ENCODE data around the gene PAK6.

Gene PAK6

DNA sequence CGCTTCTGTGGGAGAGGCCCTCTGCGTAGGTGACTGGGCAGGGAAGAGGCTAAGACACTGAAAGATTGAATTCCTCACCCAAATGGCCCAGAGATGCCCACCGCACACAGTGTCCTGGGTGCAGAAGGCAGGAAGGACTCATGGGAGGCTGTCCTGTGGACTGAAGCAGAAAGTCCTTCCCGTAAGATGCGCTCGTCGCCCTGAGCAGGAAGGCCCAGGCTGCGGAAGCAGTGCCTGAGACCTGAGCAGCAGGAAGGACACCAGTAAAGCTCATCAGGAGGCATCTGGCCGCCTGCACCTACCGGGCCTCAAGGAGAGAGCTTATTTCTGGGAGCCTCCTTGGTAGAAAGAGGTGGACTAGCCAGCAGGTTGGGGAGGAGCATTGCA, 3.3 kb downstream of the PAK6 start:
- DNase-seq, result no peak

DNA sequence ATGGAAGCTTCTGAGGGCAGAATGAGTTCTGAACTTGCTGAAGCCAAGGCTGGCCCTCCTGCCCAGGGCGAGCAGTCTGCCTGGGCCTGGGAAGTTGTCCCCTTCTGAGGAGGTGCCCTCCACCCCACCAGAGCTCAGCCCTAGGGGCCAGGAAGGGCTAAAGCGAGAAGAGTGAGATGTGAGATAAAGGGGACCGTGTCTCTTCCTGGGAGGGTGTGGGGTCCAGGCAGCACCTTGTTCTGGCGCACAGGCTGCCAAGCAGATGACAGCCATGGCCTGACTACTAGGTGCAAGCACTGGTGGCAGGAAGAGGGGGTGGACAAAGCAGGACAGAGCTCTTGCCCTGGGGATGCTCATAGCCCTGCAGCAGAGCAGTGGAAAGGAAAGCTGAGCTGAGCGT, 3.7 kb downstream of the PAK6 start:
- no peak for DNase-seq

DNA sequence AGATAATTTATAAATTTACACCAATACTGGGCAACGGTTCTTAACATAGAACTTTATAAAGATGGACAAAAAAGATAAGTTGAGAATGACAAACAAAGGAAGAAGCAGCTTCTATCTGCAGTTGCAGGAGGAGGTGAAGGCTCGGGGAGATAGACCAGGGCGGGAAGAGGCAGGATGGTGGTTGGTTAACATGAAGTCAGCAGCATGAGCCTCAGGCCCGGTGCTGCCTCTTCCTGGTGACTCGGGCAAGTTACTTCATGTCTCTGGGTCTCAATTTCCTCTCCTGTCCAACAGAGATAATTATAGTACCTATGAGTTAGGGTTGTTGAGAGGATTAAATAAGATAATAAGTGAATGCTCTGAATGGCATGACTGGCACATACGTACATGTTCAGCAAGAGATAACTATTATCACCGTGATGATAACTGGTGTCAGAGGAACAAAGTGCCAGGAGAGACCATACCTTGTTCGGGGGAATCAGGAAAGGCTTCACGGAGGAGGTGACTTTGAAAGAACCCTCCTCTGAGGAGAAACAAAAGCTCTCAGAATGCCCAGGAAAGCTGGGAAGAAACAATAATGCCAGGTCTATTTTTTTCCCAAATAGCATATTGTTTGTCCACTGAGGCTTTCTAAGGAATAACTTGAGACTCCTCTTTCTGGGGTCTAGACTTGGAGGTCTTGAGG, 4.4 kb downstream of the PAK6 start:
- DNase-seq, result no peak

DNA sequence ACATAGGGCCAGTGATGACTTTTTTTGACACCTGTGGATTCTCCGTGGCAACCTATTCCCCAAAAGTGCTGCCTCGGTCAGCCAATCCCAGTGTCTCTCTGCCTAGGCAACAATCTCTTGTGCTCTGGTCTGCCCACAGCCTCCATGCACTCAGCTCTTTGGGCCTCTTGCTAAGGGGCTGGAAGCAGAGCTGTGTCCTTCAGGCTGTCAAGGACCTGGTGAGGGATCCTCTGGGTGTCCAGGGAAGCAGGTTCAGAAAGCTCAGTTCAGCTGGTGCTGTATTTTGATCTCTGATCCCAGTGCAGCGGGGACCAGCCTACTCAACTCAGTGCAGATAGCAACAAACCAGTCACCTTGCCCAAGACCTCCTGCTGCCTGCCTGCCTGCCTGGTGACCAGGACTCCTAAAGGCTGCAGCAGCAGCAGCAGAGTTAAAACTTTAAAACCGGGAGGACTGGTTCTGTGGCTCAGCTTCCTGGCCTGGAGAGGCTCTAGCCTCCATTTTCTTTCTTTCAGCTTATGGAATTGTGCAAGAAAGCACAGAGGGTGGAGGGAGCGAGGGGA, 6.2 kb downstream of the PAK6 start:
- peak; percentile 89 for DNase-seq

DNA sequence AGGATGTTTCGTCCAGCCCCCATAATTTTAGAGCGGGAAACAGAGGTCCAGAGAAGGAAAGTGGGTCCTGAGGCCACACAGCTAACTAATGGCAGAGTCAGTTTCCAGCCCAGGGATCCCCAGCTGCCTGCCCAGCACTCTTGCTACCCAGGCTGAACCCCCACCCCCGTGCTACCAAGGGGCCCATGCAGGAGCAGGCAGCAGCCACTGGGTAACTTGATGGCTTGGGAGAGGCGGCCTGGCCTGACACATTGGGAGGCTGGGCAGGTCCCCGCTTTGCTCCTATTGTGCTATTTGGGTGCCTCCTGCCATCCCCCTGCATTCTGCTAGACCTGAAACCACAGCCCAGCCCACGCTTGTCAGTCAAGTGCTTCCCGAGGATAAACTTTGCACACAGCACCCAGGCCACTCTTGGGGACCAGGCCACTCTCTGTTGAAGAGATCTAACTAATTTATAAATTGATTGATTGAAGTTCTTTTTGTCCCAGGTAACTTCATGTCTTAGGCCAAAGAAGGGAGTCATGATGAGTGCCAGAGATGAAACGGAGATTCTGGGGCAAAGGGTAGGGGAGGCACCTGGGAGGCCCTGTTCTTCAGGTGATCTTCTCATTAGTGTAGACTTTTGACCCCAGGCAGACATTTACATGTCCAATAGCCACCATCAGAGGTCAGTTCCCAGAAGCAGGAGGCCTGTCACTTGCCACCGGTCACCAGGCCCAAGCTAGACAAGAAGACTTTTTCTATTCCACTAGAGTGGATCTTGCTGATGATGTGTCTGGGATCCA, 7.0 kb downstream of the PAK6 start:
- peak; percentile 51 for DNase-seq

DNA sequence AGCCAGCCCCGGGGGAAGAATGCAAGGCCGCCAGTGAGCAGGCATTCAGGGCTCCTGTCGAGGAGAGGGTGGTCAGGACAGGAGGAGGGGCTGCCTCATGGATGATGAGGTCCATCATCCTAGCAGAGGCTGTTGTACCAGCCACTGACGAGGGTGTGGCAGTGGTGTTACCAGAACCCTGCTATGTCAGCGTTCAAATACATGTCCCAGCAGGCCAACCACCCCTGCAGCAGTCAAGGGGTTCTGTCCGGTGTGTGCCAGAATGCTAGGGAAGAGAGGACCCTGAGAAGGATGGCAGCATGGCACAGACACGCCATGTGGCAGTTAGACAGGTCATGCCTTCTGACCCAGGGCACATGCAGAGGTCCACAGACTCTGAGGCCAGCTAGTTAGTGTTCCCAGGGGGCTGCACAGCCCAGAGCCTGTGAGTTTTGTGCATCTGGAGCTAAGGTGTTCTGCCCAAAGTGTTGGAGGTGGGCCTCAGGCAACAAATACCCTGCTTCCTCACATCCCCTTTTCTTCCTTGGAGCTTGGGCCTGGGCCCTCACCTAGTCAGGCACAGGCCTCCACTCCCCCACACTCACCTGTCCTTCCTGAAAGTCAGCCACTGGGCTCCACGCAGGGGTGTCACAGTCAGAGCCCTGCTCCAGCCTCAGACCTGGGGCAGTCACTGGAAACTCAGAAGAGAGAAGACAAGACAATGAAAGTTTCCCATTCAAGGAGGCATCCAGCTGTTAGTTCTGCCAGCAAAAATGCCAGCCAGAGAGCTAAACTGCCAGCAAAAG, 7.8 kb downstream of the PAK6 start:
- peak; percentile 43 for DNase-seq

DNA sequence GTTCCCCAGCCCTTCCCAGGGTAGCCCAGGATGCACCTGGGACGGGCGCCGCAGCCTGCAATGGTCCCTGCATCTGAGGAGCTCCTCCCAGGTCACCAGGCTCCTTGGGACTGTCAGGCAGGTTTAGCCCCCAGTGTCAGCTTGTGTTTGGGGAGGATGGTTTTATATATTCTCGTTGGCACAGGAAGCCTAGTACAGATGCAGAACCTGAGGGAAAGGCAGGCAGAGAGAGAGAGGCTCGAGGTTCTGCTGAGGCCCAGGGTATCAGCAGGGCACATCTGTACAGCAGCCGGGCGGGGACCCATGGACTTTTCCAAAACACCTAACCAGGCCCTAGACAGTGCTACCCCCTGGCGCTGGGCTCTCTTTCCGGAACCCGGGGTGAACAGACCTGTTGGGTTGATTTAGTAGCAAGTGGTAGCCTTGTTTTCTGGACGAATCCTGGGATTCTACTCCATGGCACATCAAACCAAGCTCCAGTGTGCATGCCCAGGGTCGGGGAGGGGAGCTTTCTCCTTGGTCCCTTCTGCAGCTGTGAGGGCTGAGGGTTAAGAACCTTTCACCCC, 8.6 kb downstream of the PAK6 start:
- DNase-seq, result no peak

DNA sequence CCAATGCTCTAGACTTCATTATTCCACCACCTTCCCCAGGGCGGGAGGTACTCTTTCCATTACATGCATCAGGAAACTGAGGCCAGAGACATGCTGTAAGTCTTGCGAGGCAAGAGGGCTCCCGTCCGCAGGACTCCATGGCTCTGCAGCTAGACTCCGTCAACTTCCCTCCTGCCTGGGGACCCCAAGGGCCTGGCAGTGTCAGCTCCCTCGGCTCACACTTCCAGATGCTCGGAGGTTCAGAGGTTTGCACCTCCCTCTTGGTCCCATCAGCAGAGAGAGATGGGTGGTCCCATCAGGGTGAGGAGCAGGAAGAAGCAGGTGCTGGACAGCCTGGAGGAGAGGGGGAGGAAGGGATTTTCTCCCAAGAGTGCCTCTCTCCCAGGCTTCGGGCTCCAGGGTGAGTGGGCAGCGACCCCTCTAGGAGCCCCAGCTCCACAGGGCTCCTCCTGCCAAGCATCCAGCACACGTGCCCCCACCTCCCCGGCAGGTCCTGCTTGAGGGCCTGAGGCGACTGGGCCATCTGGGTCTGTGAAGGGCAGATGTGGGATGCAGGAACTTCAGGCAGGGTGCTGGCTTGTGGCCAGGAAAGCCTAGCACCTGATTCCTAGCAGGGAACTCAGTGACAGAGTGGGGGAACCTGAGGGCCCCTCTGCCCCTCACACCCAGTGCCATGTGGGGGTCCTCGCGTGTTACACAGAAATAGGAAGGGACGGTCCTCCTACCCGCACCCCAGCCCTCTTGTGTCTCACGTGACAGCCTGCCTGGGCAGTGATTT, 9.3 kb downstream of the PAK6 start:
- DNase-seq, result no peak

DNA sequence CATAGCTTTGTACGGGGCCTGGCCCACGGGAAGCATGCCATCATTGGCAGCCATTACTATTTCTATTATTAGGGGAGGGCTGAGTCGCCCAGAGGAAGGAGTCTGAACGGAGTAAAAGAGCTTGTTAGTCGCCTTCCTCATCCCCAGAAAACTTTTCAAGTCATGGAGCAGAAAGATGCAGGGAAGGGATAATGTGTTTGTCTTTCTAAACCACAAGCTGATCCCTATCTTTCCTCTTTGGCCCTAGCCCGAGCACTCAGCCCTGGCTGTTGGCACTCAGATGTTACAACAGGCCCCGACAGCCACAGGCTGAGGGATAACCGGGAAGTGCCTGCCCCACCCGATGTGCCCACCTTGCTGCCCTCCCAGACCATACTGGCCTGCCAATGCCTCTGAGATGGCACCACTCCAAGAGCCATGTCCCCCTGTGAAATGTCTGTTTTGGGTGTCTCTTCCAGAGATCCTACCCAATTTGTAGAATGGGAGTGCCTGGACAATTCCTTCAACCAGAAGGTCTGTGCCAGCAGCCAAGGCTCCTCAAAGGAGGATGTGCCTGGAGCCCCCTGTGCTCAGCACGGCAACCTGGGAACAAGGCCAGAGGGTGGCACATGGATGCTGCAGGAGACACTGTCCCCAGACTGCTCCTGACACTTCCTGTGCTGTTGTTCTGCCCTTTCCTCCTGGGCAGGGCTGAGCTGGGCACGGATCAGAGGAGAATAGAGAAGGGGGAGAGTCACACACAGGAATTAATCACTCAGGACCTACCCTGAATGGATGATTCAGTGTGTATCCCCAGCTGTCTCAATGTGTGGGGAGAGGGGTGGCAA, 10.8 kb downstream of the PAK6 start:
- DNase-seq, result peak; percentile 81

DNA sequence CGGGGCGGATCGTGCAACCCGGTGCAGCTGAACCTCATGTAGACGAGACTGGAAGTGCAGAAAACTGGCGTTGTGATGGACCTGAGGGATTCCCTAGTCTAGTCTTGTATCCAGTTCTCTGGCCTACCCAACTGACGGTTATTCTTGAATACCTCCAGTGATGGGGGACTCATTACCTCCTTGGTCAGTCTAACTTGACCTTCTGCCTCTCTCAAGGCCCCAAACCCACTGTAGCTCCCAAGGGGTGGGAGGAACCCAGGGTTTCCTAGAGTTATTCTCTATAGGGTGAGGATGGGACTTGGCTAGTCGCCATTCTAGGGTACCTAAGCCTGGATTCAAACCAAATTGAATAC, 11.4 kb downstream of the PAK6 start:
- no peak for DNase-seq

DNA sequence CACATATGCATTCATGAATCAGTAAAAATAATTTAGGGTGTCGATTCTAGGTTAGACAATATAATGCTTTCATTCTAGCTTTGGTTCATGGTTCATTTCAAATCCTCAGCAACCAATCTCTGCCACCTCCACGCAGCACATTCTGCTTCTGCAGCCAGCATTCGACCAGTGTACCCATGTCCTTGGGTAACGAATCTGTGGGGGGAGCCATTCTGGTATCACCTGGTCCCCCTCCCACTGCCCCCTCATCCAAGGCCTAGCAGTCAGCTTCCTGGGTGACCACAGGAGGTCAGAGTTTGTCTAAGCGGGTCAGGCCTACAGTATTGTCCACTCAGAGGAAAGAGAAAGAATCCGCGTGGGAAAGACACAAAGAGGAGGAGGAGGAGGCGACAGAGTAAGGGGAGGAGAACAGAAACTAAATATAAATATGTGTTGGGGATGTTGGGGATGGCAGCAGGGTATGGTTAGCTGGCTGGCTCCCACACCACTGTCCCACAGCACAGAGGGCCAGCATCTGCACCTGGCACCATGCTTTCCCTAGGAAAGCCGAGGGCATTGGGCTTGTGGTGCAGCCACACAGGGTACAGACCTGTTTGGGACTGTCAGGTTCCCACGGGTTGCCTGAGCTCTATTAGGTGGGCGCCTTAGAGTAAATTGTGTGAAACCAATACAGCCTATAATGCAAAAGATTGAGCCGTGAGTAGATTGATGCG, 12.1 kb downstream of the PAK6 start:
- no peak for DNase-seq

DNA sequence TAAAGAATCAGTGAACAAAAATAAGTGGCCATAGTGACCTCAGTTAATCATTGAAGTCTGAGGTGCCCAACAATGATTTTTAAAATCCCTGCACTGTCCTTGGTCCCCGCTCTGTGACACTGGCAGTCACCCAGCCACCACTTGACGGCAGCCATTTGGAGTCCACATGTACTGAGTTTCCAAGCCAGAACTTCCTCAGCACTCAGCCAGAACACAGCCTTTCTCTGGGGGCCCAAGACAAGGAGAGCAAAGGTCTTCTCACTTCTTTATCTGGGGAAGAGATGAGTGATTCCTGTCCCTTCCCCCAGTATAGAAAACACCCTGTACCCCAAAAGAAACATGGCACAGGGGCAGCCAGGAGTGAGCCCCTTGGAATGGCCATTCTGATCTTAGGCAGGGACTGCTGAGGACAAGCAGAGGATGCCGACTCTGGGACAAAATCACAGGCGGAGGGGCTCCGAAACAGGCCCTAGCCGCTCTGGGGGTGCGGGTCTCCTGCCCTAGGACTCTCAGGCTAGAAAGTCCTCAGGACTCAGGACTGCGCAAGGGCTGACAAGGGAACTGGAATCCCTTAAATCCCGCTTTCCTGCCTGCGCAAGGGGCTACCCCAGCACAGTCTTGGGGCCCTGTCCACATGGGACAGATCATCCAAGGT, 12.8 kb downstream of the PAK6 start:
- no peak for DNase-seq

DNA sequence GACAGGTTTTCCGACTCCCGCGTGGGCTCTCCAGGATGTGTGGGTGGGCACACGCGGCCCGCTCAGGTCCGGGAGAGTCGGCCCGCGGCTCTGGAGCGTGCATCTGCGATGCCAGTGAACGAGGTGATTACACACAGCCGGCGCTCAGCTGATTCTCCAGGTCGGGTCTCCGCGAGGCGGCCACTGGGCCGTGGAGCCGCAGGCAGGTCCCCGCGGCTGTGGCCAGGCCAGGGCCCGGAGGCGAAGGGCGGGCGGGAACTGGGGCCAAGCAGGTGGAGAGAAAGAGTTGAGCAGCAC, 13.2 kb downstream of the PAK6 start:
- no peak for DNase-seq

DNA sequence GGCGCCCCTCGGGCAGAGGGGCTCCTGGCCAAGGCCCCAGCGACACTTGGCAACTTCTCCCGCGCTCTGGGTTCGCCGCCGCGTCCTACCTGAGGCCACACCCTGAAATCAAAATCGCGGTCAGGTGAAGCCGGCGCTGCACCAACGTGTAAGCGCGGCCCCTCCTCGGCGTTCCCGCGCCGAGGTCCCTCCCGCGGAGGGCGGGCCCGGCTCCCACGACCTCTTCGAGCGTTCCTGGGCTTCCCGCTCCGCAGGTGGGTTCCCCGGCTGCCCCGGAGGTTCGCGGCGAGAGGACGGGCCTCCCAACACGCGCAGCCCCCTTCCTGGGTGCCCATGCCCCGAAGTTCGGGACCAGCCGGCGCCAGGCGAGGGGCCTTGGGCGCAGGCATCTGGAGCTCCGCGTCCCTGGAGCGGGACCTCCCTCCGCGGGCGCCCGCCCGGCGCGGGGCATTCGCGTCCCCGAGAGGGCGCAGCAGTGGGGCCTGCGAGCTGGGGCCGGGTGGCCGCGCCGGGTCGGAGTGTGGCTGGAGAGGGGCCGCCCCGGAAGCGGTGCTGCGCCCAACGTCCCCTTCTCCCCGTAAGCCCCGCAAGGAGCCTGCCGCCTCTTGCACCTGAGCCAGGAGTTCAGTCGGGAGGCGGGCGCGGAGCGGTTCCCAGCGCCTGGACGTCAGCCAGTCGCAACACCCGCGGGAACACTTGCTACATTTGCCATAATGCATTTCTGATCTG, 13.7 kb downstream of the PAK6 start:
- no peak for DNase-seq

DNA sequence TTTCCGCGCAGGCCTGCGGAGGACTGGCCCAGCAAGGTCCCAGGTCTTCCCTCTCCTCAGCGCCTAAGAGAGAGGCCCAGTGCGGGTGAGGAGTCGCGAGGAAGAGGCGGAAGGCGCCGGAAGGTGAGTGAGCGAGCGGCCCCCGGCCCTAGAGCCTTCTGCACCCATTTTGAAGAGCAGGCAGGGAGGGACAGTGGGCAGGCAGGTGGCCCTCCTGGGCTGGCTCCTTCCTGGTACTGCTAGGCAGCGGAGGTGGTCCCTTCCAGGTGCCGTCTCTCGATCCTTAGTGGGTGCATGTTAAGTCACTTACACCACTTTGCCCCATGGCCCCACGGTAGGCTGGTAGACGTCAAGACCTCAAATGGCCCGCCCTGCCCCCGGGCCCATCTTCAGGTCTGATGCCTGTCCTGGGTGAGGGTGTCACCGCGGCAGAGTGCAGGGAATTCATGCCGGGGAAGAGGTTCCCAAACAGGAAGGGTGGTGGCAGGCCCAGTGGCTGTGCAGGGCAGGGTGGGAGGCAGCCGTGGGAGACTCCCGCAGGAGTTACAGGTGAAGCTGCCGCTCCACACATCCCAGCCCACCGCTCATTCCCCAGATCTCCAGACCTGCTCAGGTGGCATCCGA, 14.4 kb downstream of the PAK6 start:
- no peak for DNase-seq

DNA sequence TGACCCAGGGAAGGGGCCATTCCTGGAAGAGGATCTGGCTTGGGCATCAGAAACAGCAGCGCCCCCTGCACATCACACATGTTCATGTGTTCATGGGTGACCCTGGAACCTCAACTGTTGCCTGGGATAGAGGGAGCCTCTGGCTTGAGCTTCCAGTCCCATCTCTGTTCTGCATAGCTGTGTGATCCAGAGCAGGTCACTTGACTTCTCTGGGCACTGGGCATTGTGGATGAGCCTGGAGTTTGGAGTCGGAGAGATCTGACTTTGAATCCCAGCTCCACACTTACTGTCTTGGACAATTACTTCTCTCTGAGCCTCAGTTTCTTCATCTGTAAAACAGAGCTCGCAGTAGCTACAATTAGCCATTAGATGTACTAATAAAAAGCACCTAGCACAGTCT, 15.6 kb downstream of the PAK6 start:
- no peak for DNase-seq

DNA sequence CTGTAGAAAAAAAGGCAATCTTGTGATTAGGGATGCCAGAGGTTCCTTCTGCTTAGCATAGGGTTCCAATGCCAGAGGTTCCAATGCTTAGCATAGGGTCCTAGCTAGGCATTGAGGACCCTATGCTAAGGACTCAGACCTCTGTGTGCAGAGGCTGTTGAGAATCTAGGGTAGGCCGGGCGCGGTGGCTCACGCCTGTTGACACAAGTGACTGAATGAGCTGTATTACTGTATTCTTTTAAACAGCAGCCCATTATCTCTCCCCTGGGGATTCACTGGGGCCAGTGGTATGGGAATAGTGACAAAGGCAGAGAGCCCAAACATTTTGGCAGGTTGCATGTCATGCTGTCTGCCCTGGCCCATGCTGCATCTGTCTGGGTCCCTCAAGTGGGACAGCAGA, 16.2 kb downstream of the PAK6 start:
- DNase-seq, result no peak

DNA sequence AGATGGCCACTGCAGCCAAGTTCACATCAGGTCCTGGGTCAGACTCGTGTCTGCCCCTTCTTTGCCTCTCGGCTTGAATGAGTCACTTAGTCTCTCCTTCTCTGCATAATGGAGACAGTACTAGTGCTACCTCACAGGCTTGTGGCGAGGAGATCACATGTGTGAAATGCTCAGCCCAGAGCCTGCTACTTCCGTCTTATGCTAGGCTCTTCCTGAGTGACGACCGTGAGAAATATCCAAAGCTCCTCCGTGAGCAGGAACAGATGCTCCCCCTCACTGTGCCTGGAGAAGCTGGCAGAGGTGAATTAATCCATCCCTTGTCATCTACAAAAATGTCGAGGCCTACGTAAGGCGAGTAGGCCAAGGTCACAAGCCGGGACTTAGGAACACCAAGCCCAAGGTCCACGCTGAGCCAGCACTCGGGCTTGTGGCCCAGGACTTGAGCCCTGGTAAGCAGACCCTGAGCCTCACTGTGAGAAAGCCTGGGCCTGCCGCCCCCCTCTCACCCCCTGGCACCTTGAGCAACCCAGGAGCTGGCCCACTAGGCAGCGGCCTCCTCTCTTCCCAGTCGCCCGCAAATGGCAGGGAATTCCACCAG, 17.9 kb downstream of the PAK6 start:
- peak; percentile 86 for DNase-seq

Measured in islet precursor cell (in vitro differentiated cells).